Kasumi-1 (cell line): ENCODE data around the gene SORCS1.

Experiments used
- DNase-seq, 2 experiments: peaks; one replicate each; lab custom pipeline; 2025; lab: John Stamatoyannopoulos, UW

Gene SORCS1

DNA sequence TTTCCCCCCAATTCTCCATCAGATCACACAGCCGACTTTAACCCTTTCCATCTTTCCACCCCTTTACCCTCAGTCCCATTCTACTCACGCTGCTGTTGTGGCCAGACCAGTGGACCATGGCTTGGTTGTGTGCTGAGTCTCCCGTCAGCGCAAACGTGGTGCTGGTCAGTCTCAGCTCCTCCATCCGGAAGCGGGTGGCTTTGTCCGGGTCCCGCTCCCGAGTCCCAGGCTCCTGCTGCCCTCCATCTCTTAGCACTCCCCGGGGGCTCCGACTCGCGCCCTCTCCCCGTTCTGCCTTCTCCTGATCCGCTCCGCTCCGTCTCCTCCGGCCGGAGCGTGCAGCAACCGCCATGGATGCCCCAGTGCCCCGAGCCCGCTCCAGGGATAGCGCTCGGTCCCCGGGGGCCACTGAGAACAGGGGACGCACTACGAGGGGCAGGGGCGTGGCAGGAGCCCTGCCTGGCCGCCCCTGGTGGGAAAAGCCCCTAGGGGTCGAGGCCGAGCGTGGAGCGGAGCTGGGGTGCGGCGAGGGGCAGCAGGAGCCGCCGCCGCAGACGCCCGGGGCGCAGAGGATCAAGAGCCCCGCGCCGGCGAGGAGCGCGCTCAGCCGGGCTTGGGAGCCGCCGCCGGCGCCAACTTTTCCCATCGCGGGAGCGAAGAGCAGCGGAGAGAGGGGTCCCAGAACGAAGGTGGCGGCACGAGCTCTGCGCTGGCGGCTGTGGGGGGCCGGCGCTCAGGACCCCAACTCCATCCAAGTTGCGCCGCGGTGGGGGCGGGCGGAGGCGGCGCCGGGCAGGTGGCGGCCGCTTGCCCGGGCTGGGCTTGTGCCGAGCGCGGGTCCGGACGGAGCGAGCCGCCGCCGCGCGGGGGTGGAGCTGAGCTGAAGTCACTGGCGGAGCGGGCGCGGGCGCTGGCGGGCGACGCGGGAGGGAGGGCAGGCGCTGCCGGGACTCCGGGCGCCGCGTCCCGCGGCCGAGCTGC, at the start of gene SORCS1:
Gene SORCS1 (minus strand): TSS at position 826 of the 981 bp plus-strand sequence.
- DNase-seq = no peak

DNA sequence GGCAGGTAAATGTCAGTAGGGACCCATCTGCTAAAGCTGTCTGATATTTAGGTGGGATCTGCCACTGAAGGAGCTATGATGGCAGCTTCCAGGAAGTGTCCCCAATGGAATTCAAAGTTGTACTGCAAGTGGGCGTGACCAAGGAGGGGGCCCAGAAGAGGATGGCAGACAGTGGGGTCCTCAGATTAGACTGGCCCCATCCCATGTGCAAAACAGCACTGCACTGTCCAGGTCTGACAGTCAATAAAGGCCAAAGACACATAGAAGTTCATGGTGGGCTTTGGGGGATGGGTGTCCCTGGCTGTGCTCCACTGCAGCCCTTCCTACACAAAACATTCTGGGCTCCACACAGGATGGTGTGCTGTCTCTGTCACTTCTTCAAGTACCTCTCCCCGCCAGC, 49.8 kb upstream of the SORCS1 start:
- DNase-seq = no peak

DNA sequence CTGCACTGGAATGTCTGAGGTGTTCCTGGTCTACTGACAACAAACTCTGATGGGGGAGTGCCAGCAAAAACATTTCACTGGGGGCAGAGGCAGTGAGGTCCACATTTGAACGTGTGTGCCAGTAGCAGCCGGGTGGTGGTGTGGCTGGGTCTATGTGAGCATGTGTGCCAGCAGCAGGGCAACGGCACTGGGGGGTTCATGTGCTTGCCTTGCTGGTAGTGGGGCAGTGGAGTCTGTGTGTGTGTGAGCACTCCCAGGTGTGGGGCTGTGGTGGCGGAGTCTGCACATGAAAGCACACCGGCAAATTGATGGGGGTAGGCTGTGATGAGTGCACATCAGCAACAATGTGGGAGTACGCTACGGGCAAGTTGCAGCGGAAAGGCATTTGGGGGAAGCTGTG, 49.4 kb upstream of the SORCS1 start:
- DNase-seq = no peak

DNA sequence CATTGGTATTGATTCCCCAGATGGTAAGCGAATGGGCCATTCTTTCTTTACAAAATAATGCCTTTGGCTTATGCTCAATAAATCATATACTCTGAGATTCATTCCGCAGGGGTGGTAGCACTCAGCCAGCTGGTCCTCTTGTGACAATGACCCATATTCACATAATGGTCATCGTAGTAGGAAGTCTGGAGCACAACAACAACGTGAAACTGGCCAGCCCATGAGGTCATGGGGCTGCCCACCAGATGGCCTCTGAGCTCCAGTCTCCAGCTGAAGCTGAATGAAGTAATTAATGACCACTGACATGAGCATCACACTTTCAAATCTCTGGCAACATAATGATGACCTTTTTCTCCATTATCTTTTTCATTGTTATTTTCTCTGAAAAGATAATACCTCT, 42.3 kb upstream of the SORCS1 start:
- no peak for DNase-seq

DNA sequence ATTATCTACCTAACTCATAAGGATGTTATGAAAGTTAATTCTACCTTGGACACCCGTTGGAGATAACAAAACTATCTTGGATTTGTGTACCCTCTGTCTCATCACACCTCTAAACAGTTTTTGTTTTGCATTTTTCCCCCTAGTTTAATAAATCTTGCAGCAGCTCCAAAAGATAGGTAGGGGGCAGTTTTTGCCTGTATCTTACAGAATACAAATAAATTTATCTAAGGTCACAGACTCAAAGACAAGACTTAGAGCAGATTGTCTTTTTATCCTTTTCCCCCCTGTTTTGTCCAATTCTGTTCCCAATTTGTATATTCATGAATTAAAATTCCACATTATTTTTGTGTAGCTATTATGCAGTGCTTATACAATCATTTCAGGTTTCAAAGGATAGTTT, 5.0 kb upstream of the SORCS1 start:
- DNase-seq = no peak

DNA sequence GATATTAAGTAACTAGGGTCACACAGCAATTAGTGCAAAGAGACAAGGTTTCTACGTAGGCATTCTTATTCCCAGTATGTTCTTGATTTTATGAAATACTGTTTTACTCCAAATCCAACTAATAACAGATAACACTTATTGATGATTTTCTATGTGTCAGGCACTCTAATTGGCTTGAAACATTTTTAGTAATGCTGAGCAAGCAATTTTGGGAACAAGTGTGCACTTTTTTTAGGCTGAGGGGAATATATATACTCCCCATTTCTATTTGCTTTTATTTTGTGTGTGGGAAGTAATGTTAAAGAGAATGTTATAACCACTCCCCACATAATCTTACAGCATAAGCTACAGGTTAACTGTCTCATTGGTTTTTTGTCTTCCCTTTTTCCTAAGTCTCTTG, 4.2 kb upstream of the SORCS1 start:
- DNase-seq = no peak

DNA sequence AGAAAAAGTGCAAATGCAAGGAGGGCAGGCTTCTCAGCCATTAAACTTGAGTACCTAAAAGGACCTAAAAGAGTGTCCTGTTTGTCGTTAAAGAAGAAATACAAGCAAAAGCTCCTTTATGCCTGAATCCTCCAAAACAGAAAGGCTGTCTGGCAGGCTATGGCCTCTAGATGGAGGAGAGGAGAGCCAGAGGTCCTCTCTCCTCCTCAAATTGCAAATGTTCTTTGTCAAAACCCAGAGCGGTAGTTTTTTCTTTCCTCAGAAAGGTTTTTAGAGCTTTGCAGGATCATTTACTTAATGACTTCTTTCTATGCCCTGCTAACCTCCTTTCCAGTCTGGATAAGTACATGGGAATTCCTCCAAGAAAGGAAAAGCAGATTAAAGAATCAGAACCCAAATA, 1.9 kb upstream of the SORCS1 start:
- DNase-seq = no peak

DNA sequence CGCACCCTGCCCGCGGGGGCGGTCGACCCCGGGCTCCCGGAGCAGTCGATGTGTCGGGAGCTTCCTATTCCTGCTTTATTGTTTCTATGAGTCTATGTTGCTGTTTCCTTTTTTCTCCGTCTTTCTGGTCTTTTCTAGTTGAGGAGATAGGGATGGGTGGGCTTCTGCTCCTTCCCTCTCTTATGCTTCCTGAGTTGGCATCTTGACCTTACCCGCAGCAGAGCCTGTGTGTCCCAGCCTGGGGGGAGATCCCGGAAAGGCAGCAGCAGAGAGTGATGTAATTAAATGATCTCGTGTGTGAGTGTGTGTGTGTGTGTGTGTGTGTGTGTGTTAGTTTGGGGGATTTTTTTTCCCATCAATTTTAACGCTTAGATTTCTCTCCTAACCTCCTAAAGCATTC, 486 bp upstream of the SORCS1 start:
- no peak for DNase-seq

DNA sequence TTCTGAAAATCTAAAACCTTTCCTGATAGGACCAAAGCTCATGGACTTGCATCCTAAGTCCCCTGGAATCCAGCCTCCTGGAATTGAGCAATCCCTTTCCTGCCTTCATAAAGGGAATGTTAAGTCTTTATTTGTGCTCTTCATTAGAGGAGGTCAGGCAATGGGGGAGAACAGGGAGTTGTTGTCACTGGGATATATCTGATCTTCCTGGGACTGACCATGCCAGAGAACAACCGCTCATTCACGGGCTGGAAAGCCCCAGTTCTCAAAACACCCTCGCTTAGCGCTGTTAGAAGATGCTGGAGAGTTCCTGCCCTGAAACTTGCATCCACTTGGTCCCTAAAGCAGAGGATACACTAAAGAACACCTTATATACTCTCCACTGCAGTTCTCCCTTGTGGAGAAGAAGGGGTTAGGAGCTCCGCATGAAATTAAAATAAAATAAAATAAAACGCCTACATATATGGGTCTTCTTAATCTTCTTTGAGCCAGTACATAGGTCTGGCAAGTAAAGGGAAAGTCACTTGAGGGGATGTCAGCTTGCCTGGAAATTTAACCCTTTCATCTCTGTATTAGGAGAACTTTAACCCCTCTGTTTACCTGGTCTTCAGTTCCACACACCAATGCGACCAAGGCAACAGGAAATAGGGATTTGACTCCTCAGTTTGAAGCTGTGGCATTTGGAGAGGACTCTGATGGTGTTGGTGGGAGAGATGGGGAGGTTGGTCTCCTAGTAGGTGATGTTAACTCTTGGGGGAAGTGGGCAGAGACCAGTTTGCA, 1.2 kb downstream of the SORCS1 start:
- no peak for DNase-seq

DNA sequence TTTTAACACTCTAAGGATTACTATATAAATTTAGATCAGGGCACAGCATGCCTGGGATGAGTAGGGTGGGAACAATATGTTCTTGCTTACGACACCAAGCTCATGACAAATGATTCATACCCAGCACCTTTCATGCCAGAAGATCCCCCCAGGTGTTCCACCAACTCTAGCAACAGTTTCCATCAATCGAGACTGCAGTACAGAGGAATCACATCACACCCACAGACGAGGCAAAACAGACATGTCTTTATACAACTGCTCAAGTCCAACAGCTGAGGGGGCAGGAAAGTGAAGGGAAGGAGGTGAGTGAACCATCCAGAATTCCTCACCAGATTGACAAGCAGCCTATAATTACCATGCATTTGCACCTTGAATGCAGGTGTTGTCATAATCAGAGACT, 3.6 kb downstream of the SORCS1 start:
- DNase-seq = no peak

DNA sequence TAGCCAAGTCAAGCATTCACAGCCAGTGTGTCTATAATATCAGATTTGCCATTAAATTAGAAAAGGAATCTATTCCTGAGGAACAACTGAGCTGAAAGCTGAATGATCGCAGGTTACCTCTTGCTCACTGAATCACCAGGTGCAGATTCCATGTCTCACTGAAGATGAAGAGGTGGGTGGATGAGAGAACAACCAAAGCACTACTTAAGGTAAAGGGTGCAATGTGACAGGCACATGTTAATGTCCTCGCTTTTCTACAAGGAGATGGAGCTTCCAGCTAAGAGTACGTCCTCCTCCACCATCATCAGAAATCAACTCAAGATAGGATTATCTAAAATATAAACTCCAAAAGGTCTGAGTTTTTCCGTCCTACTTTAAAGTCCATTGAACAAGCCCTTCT, 4.6 kb downstream of the SORCS1 start:
- DNase-seq = no peak

DNA sequence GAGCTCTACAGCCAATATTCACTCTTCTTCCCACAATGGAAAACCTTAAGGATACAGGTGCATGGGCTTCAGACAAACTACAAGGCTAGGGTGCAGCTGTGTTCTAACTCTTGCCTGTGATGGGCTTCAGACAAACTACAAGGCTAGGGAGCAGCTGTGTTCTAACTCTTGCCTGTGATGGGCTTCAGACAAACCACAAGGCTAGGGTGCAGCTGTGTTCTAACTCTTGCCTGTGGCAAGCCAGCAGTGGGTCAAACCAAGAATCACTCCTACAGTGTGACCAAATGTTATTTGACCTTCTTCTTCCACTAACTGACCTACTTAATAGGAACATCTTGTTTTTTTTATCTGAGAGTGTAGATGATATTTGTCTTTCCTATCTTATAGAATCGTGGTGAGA, 7.4 kb downstream of the SORCS1 start:
- DNase-seq = no peak

DNA sequence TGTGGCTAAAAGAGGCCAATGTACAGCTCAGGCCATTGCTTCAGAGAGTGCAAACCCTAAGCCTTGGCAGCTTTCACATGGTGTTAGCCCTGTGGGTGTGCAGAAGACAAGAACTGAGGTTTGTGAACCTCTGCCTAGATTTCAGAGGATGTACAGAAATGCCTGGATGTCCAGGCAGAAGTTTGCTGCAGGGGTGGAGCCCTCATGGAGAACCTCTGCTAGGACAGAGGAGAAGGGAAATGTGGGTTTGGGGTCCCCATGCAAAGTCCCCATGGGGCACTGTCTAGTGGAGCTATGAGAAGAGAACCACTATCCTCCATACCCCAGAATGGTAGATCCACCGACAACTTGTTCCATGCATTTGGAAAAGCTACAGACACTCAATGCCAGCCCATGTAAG, 12.4 kb downstream of the SORCS1 start:
- no peak for DNase-seq

DNA sequence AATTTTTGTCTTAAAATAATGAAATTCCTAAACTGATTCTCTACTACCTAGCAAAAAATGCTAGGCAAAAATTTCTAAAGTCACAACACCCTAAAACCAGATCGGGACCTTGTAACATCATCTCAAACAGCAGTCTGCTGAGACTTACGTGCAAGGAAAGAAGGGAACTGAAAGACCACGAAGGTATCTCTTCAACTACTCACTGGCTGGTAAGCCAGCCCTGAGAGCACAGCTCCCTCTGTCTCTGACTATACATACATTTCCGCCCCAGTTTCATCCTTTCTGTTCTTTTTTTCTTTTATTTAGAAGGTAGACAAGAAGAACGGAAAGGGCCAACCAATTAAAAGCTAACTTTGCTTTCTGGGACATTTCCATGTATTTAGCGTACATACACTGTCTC, 15.6 kb downstream of the SORCS1 start:
- DNase-seq = no peak

DNA sequence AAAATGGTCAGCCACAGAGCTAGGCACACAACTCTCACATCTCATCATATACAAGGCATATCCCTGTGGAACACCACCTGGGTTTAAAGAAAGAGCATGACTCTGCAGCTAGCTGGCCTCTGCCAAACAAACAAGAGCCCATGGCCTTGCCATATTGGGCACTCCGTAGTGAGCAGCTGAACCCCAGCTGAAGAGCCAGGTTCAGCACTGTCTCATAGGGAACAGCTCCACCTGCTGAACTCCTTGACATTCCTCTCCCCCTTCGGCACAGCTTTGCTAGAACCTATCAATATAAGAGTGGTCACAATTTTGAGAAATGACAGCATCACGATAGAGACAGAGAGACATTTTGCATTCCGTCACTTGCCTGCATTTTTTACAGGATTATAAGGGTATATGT, 20.0 kb downstream of the SORCS1 start:
- DNase-seq = peak; percentile 33 to 57

DNA sequence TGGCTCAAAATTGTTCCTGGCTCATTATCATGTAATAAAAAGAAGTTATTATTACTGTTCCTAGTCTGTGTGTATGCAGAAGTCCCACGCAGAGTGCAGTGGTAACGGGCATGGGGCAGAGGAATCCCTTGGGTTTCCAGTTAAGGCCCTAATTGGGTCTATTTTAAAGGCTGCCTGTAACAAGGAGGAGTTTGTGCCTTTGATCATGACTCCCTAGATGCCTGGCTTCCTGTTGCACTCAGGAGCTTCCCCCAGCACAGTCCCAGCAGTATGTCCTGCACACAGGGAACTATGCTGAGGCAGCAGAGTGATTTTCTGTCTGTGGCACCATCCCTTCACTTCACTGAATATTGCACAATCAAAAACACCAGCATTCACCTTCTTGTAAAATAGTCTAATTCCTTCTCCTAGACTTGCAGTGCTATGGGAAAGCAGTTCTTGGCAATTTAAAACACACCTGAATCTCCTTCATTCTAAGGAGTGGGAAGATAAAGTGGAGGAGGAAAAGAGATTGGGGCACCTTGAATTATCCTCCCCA, 22.9 kb downstream of the SORCS1 start:
- peak; percentile 66 to 75 for DNase-seq

DNA sequence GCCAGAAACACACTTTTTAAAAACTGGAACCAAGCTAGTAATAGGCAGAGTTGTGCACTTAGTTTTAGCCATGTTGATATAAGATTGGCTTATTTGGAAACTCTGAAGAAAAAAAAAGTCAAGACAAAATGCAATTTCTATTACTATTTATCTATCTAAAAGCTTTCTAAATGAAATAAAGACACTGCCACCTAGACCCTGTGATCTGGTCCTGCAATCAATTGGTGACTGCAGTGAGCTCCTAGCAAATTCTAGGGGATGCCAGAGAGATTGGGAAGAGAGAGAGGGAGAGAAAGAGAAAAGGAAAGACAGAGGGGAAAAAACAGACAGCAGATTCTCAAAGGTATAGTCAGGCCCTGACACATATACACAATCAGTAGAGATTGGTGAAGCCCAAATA, 25.3 kb downstream of the SORCS1 start:
- DNase-seq = no peak

DNA sequence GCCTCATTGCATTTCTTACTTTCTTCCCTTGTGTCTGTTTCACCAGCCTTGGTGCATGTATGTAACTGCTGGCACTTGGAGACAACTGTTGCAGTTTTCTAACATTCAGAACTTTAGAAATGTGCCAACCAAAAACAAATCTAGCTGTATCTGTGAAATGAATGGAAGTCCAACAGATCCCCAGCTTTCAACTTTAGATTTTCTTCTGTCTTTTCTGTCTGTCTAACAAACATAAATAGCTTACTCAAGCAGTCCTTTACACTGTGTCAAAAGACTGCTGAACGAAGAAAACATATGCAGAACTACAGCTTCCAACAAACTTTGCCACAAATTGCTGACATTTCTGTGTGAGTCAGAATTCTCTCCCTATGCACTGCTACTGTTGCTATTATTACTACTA, 30.9 kb downstream of the SORCS1 start:
- DNase-seq = no peak

DNA sequence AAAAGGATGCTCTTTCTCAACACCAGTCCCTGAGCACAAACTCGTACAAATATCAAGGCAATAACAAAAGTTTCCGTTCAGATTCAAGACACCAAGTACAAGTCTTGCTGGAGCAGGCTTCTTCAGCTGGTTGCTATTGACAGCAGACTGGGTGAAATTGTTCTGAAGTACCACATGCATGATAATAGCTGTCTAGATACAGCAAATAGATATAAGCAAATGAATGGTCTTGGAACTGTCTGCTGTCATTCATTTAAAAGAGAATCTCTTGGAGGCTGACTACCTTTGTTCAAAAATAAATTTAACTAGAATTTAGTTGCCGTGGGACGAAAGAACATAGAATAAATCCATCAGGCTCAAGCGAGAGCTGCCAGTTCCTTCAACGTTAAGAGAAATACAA, 35.5 kb downstream of the SORCS1 start:
- DNase-seq = no peak

DNA sequence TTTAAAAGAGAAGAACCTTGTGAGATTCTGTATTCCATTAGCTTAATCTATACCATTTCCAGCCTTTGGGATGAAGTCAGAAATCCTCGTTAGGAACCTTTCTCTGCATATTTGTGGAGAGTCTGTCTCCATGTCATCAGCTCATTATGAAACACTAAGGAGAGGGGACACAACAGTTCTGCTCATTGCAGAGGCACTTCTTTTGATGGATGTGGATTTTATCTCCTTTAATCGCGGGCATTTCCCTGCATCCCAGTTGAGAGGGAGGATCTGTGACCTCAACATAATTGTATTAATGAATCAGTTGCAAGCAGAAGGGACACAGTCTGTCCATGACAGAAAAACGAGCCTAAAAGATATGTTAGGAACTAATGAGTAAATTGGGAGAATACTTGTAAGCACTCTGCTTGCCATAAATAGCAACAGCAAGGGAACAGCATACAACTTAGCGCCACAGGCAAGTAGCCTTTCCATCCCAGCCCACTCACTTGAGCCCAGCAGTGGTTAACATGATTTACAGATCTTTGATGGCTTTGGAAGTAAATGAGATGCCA, 37.9 kb downstream of the SORCS1 start:
- no peak for DNase-seq

DNA sequence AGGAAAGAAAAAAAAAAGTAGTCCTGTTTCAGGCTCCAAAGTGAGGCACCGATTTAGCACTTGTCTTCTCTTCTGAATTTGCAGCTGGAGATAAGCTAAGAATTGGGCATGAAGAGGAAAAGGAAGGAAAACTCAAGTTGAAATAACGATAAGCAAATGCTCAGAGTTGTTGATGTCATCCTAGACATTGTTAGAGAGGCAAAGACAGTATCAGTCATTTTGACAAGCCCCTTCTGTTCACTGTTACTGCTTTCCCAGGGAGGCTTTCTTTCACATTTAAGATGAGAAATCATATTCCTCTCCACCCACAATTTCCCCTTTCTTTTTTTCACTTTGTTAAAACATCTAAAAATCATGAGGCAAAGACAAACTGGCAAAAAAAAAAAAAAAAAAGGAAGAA, 41.8 kb downstream of the SORCS1 start:
- no peak for DNase-seq

DNA sequence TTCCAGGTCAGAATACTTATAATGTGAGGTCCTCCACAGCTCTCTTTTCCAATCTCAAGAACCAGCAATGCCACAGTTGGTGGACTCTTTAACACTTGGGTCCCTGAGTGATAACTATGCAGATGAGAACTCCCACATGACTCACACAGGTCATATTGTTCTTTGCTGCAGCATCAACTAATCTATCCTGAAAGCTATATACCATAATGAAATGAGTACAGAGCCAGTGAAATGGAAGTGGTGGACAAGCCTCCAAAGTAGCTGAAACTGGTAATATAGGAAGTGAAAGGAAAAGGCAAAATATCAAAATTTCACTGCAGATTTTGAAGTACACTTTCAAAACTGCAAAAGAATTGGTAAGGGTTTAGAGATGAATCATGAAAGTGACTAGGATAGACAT, 45.6 kb downstream of the SORCS1 start:
- no peak for DNase-seq
